NCI-H2171 treated with DMSO at 0.1 percent for 48 hours (cell line): ENCODE data around the gene BABAM2.
"Not testable (repeated sequence)": the region's sequence is repeated elsewhere in the genome, so short reads cannot be mapped to it uniquely, and the experiment has no call there.

Experiments used
- DNase-seq: peaks from one replicate; lab custom pipeline; 2025; lab: John Stamatoyannopoulos, UW

The BABAM2 gene

DNA sequence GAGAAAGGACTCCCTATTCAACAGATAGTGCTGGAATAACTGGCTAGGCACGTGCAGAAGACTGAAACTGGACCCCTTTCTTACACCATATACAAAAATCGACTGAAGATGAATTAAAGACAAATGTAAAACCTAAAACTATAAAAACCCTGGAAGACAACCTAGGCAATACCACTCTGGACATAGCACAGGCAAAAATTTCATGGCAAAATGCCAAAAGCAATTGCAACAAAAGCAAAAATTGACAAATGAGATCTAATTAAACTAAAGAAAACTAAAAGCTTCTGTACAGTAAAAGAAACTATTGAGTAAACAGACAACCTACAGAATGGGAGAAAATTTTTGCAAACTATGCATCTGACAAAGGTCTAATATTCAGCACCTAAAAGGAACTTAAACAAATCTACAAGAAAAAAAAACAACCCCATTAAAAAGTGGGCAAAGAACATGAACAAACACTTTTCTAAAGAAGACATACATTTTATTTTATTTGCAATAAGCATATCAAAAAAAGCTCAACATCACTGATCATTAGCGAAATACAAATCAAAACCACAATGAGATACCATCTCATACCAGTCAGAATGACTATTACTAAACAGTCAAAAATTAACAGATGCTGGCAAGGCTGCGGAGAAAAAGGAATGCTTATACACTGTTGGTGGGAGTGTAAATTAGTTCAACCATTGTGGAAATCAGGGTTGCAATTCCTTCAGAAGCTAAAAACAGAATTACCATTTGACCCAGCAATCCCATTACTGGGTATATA, 8.5 kb upstream of the BABAM2 start:
- not testable (repeated sequence) for DNase-seq

DNA sequence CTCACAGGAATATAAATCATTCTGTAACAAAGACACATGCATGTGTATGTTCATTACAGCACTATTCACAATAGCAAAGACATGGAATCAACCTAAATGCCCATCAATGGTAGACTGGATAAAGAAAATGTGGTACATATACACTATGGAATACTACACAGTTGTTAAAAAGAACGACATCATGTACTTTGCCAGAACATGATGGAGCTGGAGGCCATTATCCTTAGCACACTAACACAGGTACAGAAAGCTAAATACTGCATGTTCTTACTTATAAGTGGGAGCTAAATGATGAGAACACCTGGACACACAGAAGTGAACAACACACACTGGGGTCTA, 8.0 kb upstream of the BABAM2 start:
- not testable (repeated sequence) for DNase-seq

DNA sequence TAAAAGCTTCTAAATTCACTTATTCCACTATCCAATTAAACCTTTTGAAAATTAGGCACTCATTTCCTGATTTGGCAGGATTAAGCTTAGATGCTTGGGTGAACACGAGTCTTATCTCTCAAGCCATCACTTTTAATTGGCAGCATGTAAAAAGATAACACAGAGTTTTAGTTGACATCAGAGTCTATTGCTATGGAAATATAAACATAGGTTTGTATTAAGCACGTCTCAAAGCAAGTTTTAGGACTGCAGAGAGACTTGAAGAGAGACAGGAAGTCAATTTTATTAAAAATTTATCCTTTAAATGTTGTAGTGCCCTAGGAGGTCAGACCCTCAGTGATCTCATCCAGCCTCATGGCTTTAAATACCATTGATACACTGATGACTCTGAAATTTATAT, 5.9 kb upstream of the BABAM2 start:
- no peak for DNase-seq

DNA sequence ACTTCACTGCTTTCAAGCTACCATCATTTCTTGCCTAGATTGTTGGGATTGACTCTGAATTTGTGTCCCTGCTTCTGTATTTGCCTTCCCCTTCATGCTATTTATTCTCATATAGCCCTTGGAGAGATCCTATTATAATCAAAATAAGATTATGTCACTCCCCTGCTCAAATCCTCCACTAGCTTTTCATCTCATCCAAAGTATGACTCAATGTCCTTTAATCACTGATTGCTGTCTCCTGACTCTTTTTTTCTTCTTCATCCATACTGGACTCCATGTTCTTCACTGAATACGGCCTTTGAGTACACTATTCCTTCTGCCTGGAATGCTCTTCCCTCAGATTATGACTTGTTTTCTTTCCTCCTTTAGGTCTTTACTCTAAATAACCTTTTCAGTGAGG, 5.3 kb upstream of the BABAM2 start:
- DNase-seq, result no peak

DNA sequence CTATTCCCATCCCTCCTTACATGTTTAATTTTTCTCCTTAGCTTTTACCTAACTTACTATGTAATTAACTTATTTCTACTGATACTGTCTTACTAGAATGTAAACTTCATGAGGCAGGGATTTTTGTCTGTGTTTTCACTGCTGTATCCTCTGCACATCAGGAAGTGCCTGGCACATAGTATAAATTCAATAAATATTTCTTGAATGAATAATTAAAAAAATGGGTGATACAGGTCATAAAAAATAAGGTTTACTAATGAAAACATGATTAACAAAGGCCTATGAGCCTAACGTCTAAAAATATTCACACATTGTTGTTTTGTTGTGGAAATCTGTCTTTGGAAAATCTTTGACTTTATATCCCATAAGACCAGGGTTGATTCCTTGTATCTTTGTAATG, 4.9 kb upstream of the BABAM2 start:
- no peak for DNase-seq

DNA sequence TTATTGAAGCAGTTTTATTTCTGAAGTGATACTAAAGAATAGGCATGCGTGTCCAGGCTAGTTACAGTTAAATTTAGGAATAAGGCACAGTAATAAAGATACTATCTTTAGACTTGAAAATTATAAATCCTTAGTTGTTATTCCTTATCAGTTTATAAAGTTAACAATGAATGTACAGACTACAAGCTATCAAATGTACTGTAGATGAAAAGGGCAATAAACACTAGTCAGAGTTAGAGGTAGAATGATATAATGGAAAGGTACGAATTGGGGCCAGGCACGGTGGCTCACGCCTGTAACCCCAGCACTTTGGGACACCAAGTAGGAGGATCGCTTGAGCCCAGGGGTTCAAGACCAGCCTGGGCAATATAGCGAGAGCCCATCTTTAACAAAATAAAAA, 4.2 kb upstream of the BABAM2 start:
- DNase-seq, result no peak

DNA sequence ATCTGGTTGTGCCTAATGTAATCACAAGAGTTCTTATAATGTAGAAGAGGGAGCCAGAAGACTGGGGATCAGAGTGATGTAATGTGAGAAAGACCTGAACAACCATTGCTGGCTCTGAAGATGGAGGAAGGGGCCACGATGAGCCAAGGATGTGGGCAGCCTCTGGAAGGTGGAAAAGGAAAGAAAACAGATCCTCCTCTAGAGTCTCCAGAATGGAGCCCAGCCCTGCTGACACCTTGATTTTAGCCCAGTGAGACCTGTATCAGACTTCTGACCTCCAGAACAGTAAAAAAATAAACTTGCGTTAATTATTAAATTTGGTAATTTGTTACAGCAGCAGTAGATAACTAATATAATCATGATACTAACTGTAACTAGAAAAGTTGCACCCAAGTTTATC, 3.4 kb upstream of the BABAM2 start:
- DNase-seq, result no peak

DNA sequence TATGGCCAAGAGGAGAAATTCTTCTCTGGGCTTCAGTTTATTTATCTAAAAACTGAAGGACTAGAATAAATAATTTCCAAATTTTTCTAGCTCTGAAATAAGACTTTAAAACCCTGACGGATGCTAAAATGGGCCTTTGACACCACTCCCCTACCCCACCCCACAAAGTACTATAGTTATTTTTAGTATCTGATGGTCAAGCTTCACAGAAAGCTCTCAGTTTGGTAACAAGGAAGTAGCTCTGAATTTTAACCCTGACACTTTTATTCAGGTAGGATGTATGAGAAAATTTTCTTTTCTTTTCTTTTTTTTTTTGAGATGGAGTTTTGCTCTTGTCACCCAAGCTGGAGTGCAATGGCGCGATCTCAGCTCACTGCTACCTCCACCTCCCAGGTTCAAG, 2.7 kb upstream of the BABAM2 start:
- no peak for DNase-seq

DNA sequence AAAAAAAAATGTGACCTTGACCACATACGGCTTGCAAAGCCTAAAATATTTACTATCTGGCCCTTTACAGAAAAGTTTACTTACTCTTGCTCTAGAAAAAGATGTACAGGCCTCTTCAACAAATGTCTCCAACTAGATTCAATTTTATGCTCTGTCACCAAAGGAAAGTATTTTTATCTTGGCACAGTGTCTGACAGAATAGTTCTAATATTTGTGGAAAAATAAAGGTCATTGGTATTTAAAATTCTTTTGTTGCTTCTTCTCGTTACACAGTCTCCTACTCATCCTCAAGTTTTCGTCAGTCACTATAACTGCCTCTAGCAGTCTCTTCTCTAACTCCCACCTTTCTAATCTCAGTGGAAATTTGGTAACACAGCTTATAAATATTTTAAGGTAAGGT, 1.7 kb upstream of the BABAM2 start:
- no peak for DNase-seq

DNA sequence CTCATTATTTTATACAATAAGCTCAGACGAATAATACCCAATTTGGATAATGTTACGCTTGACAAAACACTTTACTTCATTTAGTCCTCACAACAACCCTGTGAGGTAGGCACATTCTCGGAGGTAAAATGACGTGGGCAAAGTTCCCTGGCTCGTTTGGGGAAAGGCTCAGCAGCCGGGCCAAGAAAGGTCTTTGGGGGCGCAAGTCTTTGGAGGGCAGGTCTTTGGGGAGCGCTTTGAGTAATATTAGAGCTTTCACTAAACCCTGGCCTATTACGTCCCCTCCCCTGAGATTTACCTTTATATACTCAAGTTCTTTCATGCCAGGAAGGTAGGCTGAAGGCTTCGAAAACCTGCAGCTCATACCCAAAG, 769 bp upstream of the BABAM2 start:
- no peak for DNase-seq

DNA sequence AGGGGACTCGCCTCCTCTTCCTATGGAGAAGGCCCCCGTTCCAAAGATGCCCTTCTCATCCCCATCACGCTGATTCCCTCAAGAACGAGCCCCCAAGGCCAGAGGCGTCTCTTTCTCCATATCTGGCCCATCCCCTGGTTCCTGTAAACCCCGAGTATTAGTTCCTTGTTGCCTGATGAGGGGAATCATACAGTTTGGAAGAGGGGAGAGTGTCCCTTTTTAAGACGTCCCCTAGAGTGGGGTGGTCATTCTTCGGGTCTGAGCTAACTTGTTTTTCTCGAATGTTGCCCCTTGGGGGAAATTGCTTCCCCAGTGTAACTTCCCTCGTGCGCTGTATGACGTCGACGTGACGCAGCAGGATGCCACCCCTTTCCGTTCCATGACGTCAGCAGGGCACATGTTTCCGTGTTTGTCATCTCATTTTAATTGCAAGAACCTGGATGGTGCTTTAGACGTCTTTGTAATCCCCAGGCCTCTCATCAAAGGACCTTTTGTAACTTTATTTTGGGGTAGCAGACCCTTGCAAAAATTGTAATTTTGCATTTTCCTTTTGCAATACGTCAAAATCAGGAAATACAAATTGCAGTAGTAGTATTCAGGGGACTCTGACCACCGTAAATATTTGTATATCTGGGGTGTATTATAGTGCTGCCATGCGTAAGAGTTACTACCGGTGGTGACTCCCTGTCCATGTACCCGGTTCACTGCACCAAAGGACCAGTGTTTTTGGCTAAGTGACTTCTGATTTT, 569 bp downstream of the BABAM2 start:
- peak; percentile 81 for DNase-seq

DNA sequence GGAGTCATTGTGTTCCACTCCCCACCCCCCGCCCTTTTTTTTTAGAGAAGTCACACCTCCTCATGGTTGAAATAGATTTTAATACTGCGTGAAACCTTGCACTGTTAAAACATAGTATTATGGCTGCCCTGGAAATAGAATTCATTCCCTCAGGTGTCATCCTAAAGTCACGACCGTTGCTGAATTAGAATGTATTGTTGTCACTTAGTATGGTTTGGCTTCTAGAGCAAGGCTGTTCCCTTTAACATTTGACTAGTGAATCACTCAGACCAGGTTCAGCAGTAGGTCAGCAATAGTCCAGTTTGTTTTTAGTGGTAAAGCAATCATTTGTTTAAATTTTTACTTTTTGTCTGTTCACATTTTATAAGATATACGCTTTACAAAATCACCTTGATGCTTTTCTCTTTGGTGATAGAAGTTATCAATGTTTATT, 1.2 kb downstream of the BABAM2 start:
- no peak for DNase-seq

DNA sequence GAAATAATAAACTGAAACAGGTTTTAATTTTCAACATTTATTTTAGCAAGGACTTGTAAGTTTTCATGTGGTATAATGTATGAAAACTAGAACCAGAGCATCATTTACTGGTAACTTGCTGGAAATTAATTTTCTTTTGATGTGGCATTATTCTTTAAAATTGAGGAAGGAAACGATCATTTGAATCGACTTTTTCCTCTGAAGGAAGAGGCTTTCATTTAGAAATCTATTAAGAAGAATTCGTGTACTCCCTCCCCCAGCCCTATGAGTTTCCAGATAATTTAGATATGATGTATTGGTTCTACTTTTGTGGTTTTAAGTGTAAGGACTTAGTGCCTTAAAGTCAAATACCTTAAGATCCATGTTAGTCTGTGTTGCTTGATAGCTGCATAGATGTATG, 2.5 kb downstream of the BABAM2 start:
- DNase-seq, result no peak

DNA sequence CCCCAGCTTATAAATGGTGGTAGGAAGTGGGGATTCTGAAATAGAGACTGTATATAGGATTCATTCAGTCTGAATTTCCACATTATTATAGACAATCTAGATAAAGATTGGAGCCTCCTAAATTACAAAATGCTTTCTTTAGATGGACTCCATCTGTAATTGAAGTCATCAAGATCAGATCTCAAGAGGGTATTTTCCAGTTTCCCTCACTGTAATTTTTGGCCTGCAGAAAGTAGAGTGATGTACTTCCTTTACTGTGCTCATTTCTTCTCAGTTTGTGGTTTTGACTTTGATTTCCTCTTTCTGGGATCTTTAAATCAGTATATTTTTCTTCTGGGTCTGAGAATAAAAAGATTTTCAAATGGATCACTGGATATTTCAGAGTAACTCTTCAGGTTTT, 7.2 kb downstream of the BABAM2 start:
- no peak for DNase-seq

DNA sequence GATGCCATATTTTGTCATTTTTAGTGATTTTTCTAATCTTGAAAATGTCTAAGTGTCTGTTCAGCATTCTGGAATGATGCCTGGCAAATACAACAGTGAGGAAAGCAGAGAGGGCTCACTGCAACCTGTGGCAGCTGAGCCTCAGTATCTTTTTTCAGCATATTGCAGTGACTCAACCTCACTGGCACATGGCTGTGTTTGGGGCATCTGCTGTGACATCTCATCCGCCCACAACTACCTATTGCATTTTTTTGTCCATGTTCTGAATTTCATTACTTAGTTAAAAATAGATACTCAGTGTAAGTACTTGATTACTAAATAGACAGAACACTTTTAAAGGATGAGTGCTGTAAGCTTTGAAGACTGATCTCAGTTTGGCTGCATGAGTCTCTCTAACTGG, 10.7 kb downstream of the BABAM2 start:
- DNase-seq, result peak; percentile 71

DNA sequence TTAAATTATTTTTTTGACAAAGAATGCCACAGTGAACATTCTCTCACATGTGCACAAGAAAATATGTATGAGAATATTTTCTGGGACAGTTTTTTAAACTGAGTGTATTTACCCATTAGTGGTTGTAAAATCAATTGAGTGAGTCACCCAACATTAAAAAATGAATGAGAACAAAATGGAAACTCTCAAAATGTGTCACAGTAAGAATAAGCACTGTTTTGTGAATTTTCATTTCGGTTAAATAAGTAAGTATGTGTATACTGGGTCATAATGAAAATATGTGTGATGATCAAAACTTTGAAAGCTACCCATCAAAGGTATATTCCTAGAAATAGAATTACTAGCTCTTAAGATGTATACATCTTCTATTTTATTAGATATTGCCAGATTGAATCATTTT, 11.6 kb downstream of the BABAM2 start:
- no peak for DNase-seq

DNA sequence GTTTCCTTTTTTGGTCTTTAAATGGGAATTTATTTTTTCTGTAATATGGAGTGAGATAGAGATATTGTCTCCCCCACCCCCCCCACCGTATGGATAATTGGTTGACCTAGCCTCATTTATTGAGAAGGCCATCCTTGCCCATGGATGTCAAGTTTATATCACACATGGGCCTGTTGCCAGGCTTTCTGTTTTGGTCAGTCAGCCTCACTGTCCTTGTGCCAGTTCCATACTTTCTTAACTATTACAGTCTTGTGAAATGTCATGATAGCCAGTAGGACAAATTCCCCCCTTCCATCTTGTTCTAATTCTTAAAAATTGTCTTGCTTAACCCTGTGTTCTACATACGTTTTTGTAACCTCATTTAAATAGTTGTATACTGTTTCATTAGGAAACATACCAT, 12.5 kb downstream of the BABAM2 start:
- DNase-seq, result no peak

DNA sequence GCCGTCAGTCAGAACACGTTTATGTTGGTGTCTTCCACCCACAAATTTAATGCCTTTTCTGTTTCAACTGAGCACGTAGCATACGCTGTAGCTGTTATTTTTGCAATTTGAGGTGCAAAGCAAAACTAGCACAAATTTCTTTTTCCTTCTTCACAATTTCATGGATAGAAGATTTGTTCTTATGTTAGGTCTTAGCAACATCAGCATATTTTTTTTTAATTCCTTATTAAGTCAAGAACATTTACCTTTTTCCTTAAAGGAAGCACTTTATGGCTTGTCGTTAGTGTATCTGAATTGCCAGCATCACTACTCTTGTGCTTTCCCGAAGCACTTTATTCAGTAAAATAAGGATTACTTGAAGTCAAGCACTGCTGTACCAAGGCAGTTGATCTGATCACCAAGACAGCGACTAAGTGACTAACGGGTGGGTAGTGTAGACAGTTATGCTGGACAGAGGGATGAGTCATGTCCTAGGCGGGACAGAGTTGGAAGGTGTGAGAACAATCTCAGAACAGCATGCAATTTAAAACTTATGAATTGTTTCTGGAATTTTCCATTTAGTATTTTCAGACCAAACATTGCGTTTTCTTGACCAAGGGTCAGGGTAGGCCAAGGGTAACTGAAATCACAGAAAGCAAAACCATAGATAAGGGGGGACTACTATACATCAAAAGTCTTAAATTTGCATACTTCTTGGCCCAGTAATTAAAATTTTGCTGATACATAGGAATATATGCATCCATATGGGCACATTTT, 13.3 kb downstream of the BABAM2 start:
- DNase-seq, result no peak

DNA sequence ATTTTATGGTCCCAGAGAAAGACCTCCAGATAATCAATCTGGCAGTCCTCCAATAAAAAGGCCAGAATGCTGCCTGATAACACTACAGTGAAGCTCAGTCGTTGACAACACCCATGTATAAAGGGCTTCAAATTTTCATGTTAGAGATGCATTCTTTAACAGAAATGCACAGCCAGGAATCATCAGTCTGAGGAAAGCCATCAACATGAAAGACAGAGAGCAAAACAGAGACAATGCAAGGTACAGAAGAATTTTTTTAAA, 13.8 kb downstream of the BABAM2 start:
- no peak for DNase-seq

DNA sequence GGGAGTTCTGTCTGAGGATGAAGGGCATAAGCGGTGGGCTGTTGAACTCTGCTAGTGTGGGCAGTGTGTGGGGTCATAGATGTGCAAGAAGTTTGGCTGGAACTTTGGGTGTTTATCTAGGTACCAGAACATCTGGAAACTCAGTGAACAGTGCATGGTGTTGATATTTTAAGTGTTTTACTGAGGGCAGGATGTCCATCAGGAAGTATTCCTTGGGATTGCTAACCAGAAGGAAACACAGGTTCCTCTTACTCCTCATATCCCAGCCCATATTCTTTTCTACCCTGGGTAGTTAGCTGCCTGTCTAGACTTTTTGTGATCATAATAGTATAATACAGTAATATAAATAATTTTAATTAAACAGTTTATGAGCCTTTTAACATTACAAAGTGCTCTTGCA, 15.5 kb downstream of the BABAM2 start:
- DNase-seq, result no peak

DNA sequence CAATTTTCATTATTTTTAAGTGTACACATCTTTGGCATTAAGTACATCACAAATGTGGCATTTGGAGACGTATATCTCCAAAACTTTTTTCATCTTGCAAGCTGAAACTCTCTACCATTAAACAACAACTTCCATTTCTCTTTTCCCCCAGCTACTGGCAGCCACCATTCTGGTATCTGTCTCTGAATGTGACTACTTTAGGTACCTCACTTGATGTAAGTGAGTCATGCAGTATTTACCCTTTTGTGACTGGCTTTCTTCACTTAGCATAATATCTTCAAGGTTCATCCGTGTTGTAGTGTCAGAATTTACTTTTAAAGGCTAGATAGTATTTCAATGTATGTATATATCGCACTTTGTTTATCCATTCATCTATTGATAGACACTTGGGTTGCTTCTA, 17.0 kb downstream of the BABAM2 start:
- no peak for DNase-seq

DNA sequence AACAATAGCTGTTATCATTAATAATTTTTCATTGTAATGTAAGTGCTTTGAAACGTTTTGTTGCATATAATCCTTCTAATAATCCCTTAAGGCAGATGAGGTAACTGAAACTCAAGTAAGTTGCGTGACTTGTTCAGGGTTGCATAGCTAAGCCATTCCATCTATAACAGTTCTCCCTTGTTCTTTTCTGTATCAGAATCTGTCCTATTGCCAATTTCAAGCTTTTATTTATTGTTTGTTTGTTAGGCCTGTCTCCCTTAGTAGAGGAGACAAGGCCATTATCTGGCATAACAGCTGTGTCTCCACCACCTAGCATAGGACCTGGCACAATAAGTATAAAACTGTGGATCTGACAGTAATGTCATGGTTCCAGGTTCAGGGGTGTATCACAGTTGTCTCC, 19.4 kb downstream of the BABAM2 start:
- DNase-seq, result no peak

DNA sequence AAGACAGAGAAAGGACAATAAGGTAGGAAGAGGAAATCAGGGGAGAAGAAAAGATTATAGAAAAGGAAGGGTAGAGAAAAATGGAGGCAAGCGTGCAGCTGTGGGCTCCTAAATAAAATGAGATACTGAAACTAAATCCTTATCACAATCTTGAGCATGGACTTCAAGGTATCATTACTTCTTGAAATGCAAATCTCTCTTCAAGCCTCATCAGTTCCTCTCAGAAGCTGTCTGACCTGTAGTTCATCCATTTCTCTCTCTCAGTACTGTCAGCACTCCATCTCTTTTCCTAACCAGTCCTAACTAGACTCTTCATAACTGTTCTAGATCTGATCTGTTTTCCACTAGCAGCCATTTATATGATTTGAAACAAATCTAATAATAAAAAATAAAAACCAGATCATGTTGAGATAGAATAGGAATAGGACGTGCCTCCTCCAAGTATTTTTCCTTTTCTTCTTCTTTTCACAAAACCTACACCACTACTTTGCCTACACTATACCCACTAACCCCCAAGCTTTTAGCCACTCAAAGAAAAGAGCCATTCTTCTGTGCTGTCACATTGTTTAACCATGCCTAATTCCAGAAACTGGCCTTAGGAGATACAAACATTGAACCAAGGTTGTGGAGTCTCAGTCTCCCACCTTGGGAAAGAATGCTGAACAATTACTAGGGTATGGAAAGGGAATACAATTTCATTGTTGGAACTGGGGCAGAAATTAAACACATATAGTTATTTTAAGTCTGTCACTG, 21.1 kb downstream of the BABAM2 start:
- no peak for DNase-seq
